GM10847 (cell line): Measurements from ENCODE around the gene SYNRG.

ENCODE experiments used
- POLR2A ChIP-seq: IDR thresholded peaks from 2 replicates; pipeline ENCODE4 v1.6.1; 2011; ENCODE audit not compliant: insufficient read length; ENCODE audit errors: extremely low read depth

The SYNRG gene

GRCh38 chr17:37483311-37484039 is 125.7 kb downstream of the SYNRG start:
- TF ChIP-seq POLR2A: no peak

- no peak for TF ChIP-seq POLR2A
Measured at GRCh38 chr17:37481001-37481665, 128.1 kb downstream of the SYNRG start.

GRCh38 chr17:37480427-37480826 is 128.8 kb downstream of the SYNRG start:
- no peak for TF ChIP-seq POLR2A

- no peak for TF ChIP-seq POLR2A
Measured at GRCh38 chr17:37479025-37479424, 130.2 kb downstream of the SYNRG start.

GRCh38 chr17:37478187-37478586 is 131.0 kb downstream of the SYNRG start:
- no peak for TF ChIP-seq POLR2A

GRCh38 chr17:37476431-37477120 is 132.6 kb downstream of the SYNRG start:
- no peak for TF ChIP-seq POLR2A

GRCh38 chr17:37475731-37476420 is 133.3 kb downstream of the SYNRG start:
- TF ChIP-seq POLR2A: no peak

GRCh38 chr17:37470181-37470580 is 139.0 kb downstream of the SYNRG start:
- no peak for TF ChIP-seq POLR2A

- no peak for TF ChIP-seq POLR2A
Measured at GRCh38 chr17:37466471-37466870, 142.7 kb downstream of the SYNRG start.

- TF ChIP-seq POLR2A: no peak
Measured at GRCh38 chr17:37465069-37465616, 144.1 kb downstream of the SYNRG start.
